MM.1S (cell line): Measurements from ENCODE around the gene HIPK2.

Experiments
- DNase-seq: peaks from one replicate; pipeline ENCODE4 v3.0.0-alpha.2; 2015
- H2AFZ ChIP-seq: fragments of 300-600 bp; sonication (generic); 2 replicates; pipeline ENCODE4 v1.6.0; 2016; ENCODE audit warnings: antibody characterized with exemption, low read length
- H3F3A ChIP-seq: fragments of 300-600 bp; sonication (generic); 2 replicates; pipeline ENCODE4 v1.6.1; 2016; ENCODE audit warnings: mild to moderate bottlenecking, antibody characterized with exemption, low read length, moderate library complexity, mixed read lengths; ENCODE audit not compliant: insufficient read depth
- H3K27ac ChIP-seq: fragments of 300-600 bp; sonication (generic); 2 replicates; pipeline ENCODE4 v1.5.1; 2016; ENCODE audit warnings: mild to moderate bottlenecking, low read length
- H3K27me3 ChIP-seq: fragments of 300-600 bp; sonication (generic); replicated peaks from 2 replicates; pipeline ENCODE4 v1.6.0; 2016; ENCODE audit warnings: low read length; ENCODE audit not compliant: insufficient read depth
- H3K36me3 ChIP-seq: fragments of 300-600 bp; sonication (generic); replicated peaks from 2 replicates; pipeline ENCODE4 v1.6.1; 2016; ENCODE audit warnings: mild to moderate bottlenecking, low read length, mixed read lengths; ENCODE audit not compliant: insufficient read depth
- H3K4me1 ChIP-seq: fragments of 300-600 bp; sonication (generic); 2 replicates; pipeline ENCODE4 v1.6.1; 2016; ENCODE audit warnings: low read length, mixed read lengths
- H3K4me2 ChIP-seq: fragments of 300-600 bp; sonication (generic); 2 replicates; pipeline ENCODE4 v1.6.0; 2016; ENCODE audit warnings: low read depth, low read length
- H3K4me3 ChIP-seq: fragments of 300-600 bp; sonication (generic); 2 replicates; pipeline ENCODE4 v1.5.1; 2016; ENCODE audit warnings: low read length, mixed read lengths
- H3K79me2 ChIP-seq: fragments of 300-600 bp; sonication (generic); 2 replicates; pipeline ENCODE4 v1.6.1; 2016; ENCODE audit warnings: mixed run types, low read length, mixed read lengths
- H3K9ac ChIP-seq: fragments of 300-600 bp; sonication (generic); 2 replicates; pipeline ENCODE4 v1.6.1; 2016; ENCODE audit warnings: low read length, mixed read lengths
- H3K9me2 ChIP-seq: fragments of 300-600 bp; sonication (generic); replicated peaks from 2 replicates; pipeline ENCODE4 v1.6.1; 2016; ENCODE audit warnings: mild to moderate bottlenecking, low read length, mixed read lengths; ENCODE audit not compliant: insufficient read depth
- H3K9me3 ChIP-seq: fragments of 300-600 bp; sonication (generic); replicated peaks from 2 replicates; pipeline ENCODE4 v1.6.1; 2016; ENCODE audit warnings: mild to moderate bottlenecking, low read length, mixed read lengths; ENCODE audit not compliant: insufficient read depth
- H4K20me1 ChIP-seq: fragments of 300-600 bp; sonication (generic); 2 replicates; pipeline ENCODE4 v1.6.1; 2016; ENCODE audit warnings: mild to moderate bottlenecking, low read length, moderate library complexity, mixed read lengths; ENCODE audit not compliant: insufficient read depth
- EZH2 ChIP-seq: fragments of 300-600 bp; sonication (generic); optimal IDR thresholded peaks from 2 replicates; pipeline ENCODE3; 2017; ENCODE audit warnings: low read depth, mild to moderate bottlenecking, antibody characterized with exemption, low read length, mixed read lengths
- EZH2phosphoT487 ChIP-seq: fragments of 300-600 bp; sonication (generic); IDR thresholded peaks from 2 replicates; pipeline ENCODE4 v1.6.1; 2018; ENCODE audit warnings: antibody characterized with exemption, low read length
- TF ChIP-seq, protein P1 (sequence below): fragments of 300-600 bp; sonication (generic); IDR thresholded peaks from 2 replicates; pipeline ENCODE4 v1.5.1; 2016; ENCODE audit warnings: antibody characterized with exemption, low read length, mixed read lengths

The HIPK2 gene

GRCh38 chr7:139797607-139798006 lies 19.8 kb upstream of the HIPK2 start:
- peak overlapping the region; percentile 42 for H3K4me3 ChIP-seq
- peak overlapping the region; percentile 50 for H2AFZ ChIP-seq
- H3K27ac ChIP-seq, result peak overlapping the region; percentile 94
- no peaks in the 10 kb centered on the region for H3K79me2 ChIP-seq
- H3K9me3 ChIP-seq, result no peaks in the 10 kb centered on the region
- TF ChIP-seq, protein P1, sequence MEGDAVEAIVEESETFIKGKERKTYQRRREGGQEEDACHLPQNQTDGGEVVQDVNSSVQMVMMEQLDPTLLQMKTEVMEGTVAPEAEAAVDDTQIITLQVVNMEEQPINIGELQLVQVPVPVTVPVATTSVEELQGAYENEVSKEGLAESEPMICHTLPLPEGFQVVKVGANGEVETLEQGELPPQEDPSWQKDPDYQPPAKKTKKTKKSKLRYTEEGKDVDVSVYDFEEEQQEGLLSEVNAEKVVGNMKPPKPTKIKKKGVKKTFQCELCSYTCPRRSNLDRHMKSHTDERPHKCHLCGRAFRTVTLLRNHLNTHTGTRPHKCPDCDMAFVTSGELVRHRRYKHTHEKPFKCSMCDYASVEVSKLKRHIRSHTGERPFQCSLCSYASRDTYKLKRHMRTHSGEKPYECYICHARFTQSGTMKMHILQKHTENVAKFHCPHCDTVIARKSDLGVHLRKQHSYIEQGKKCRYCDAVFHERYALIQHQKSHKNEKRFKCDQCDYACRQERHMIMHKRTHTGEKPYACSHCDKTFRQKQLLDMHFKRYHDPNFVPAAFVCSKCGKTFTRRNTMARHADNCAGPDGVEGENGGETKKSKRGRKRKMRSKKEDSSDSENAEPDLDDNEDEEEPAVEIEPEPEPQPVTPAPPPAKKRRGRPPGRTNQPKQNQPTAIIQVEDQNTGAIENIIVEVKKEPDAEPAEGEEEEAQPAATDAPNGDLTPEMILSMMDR, result no peak
- TF ChIP-seq EZH2, result no peak
- TF ChIP-seq EZH2phosphoT487, result no peak
- no peaks in the 10 kb centered on the region for H3K27me3 ChIP-seq
- H3K4me2 ChIP-seq, result peak overlapping the region; percentile 78
- H3K9me2 ChIP-seq, result no peaks in the 10 kb centered on the region
- H3F3A ChIP-seq, result peaks cover 18% of the 10 kb centered on the region
- H3K36me3 ChIP-seq, result no peaks in the 10 kb centered on the region
- peak overlapping the region; percentile 73; the same call in 1 of the 2 replicates for H3K9ac ChIP-seq
- peaks cover 27% of the 10 kb centered on the region for H3K4me1 ChIP-seq
- H4K20me1 ChIP-seq, result no peaks in the 10 kb centered on the region
- DNase-seq, result no peak

DNA sequence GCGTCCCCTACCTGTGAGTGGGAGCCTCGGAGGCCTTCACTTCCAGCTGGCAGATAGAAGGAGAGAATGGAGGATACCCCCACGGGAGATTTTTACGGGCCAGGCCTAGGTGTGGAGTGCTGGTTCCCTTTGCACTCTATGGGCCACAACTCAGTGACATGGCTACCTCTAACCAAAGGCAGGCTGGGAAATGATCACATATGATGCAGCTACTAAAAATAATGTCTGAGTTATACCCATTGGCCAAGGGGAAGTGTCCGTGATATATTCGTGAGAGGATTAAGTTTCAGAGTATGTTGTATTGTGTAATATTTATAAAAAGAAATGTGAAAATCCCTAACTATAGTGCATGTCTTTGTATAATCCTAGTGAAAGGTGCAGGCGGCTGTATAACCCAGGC lies 13.5 kb upstream of the HIPK2 start:
- Histone ChIP-seq H3K4me2 (no peak overlapping the region), H2AFZ (no peak overlapping the region), H3K79me2 (no peaks in the 10 kb centered on the region), H3K27me3 (no peaks in the 10 kb centered on the region), H3K9me3 (no peaks in the 10 kb centered on the region), H3K9me2 (no peaks in the 10 kb centered on the region), H3K9ac (no peak overlapping the region), H3K27ac (no peak overlapping the region), H4K20me1 (no peaks in the 10 kb centered on the region), H3K4me1 (0 out of 2 replicates have a peak, but pooled peaks cover 2% of the 10 kb centered on the region), H3F3A (no peaks in the 10 kb centered on the region), H3K4me3 (no peak overlapping the region), H3K36me3 (no peaks in the 10 kb centered on the region)
- TF ChIP-seq EZH2 (no peak), EZH2phosphoT487 (no peak)
- TF ChIP-seq, protein P1, result no peak
- DNase-seq, result no peak

GRCh38 chr7:139784648-139785047 lies 6.8 kb upstream of the HIPK2 start:
- Histone ChIP-seq H2AFZ (no peak overlapping the region), H3K79me2 (no peaks in the 10 kb centered on the region), H3K36me3 (no peaks in the 10 kb centered on the region), H3K4me2 (no peak overlapping the region), H4K20me1 (no peaks in the 10 kb centered on the region), H3K9me3 (no peaks in the 10 kb centered on the region), H3K4me3 (no peak overlapping the region), H3F3A (0 out of 2 replicates have a peak, but pooled peaks cover 3% of the 10 kb centered on the region), H3K27me3 (no peaks in the 10 kb centered on the region), H3K9ac (no peak overlapping the region), H3K9me2 (no peaks in the 10 kb centered on the region), H3K4me1 (peaks cover 10% of the 10 kb centered on the region), H3K27ac (no peak overlapping the region)
- DNase-seq, result no peak
- TF ChIP-seq EZH2phosphoT487 (no peak), EZH2 (no peak)
- TF ChIP-seq, protein P1, result no peak
